ENCODE results near the gene ZFP36.
"Not testable (repeated sequence)": the region's sequence is repeated elsewhere in the genome, so short reads cannot be mapped to it uniquely, and the experiment has no call there.

Gene ZFP36

DNA sequence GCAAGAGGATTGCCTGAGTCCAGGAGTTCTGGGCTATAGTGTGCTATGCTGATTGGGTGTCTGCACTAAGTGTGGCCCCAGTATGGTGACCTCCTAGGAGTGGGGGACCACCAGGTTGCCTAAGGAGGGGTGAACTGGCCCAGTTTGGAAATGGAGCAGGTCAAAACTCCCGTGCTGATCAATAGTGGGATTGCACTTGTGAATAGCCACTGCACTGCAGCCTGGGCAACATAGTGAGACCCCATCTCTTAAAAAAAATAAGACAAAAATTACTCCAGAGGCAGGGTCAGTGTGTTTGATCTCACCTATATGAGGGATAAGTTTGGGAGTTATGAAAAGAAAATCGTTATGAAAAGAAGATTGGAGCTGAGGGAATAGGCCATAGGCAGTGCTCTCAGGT is 37.4 kb upstream of the ZFP36 start:
- no peak for DNase-seq (ENCODE audit: low read depth)
- no peak overlapping the region for H3K4me3 ChIP-seq (replicated peaks; ENCODE audit: low read depth, low read length)
- TF ChIP-seq, protein P1, sequence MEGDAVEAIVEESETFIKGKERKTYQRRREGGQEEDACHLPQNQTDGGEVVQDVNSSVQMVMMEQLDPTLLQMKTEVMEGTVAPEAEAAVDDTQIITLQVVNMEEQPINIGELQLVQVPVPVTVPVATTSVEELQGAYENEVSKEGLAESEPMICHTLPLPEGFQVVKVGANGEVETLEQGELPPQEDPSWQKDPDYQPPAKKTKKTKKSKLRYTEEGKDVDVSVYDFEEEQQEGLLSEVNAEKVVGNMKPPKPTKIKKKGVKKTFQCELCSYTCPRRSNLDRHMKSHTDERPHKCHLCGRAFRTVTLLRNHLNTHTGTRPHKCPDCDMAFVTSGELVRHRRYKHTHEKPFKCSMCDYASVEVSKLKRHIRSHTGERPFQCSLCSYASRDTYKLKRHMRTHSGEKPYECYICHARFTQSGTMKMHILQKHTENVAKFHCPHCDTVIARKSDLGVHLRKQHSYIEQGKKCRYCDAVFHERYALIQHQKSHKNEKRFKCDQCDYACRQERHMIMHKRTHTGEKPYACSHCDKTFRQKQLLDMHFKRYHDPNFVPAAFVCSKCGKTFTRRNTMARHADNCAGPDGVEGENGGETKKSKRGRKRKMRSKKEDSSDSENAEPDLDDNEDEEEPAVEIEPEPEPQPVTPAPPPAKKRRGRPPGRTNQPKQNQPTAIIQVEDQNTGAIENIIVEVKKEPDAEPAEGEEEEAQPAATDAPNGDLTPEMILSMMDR (IDR thresholded peaks at IDR 0.05; ENCODE audit: low read length, missing control alignments) = no peak

DNA sequence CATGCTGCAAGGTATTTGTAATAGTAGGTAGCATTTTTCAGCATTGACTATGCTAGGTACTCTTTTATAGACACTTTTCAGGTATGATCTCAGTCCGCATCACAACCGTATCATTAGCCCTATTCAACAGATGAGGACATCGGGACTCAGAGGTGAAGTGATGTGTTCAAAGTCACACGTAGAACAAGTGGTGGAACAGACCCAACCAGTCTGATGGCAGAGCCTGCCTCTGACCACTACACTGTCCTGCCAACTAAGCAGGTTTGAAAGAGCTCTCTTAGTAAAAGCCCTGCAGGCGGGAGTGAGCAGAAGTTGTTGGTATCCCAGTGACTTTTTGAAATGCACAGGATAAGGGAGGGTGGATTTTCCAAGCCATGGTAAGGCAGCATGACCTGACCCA is 35.9 kb upstream of the ZFP36 start:
- TF ChIP-seq, protein P1 (IDR thresholded peaks at IDR 0.05; ENCODE audit: low read length, missing control alignments) = no peak
- H3K4me3 ChIP-seq (replicated peaks; ENCODE audit: low read depth, low read length) = no peak overlapping the region
- DNase-seq (ENCODE audit: low read depth) = no peak

DNA sequence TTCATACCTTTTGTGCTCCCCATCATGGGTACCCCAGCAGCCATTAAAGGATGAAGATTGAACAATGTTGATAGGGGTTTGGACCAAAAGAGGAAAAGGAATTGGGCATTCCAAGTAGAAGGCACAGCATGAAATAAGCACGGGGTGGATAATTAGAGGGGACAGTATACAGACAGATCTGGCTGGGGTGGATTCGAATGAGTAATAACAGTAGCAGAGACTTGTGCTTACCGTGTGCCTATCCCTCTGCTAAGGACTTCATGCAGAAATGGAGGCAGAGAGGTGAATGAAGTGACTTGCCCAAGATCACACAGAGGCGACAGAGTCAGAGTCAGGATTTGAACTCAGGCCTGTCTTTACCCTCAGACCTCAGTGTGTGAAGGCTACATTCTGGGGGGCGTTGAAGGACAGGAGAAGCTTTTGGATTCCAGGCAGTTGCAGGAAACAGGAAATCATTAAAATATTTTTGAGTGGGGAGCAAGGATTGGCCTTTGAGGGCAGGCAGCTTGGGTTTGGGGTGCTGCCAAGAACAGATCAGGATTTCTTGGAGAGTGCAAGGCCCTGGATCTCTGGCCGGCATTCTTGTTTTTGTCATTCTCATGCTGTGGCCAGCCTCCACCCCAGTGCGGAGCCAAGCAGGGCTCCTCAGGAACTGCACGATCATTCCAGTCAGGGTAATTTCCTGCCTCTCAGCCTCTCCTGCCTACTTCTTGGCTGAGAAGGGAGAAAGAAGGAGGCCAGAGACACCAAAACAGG is 34.4 kb upstream of the ZFP36 start:
- H3K4me3 ChIP-seq (replicated peaks; ENCODE audit: low read depth, low read length) = no peak overlapping the region
- peak; percentile 98 for DNase-seq (ENCODE audit: low read depth)
- TF ChIP-seq, protein P1 (IDR thresholded peaks at IDR 0.05; ENCODE audit: low read length, missing control alignments) = no peak

DNA sequence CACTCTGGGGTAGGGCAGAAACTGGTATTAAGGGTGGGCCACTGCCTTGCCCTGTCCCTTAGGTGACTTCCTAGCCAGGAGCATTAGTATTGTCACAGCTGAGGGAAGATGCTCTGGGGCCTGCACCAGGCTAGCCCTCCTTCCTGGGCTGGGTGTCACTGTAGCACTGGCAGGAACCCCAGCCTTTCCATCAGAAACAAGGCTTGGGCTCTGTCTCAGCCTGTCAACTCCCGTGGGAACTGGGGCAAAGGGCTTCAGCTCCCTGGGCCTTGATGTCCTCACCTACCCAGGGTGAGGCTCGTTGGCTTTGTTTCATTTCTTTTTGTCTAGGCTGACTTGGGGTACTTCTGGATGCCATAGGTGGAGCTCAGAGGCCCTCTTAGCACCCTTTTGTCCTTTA is 33.7 kb upstream of the ZFP36 start:
- no peak overlapping the region for H3K4me3 ChIP-seq (replicated peaks; ENCODE audit: low read depth, low read length)
- TF ChIP-seq, protein P1 (IDR thresholded peaks at IDR 0.05; ENCODE audit: low read length, missing control alignments) = no peak
- peak; percentile 59 for DNase-seq (ENCODE audit: low read depth)

DNA sequence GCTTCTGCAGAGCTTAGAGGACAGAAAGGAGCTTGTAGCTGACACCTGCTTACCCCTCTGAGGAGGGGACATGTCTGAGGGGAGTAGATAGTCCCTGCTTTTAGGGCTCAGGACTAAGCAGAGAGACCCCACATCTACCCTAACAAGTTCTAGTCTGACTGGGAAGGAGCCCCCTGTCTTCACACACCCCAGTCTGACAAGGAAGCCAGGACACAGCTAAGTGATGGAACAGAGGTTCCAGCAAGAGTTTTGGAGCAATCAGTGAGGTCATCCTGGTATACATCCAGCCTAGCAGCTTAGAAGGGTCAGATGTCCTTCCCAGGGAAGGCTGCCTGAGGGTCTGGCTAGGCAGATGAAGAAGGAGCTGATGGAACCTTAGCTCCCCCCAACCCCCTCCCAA is 30.7 kb upstream of the ZFP36 start:
- no peak for DNase-seq (ENCODE audit: low read depth)
- TF ChIP-seq, protein P1 (IDR thresholded peaks at IDR 0.05; ENCODE audit: low read length, missing control alignments) = no peak
- H3K4me3 ChIP-seq (replicated peaks; ENCODE audit: low read depth, low read length) = no peak overlapping the region

DNA sequence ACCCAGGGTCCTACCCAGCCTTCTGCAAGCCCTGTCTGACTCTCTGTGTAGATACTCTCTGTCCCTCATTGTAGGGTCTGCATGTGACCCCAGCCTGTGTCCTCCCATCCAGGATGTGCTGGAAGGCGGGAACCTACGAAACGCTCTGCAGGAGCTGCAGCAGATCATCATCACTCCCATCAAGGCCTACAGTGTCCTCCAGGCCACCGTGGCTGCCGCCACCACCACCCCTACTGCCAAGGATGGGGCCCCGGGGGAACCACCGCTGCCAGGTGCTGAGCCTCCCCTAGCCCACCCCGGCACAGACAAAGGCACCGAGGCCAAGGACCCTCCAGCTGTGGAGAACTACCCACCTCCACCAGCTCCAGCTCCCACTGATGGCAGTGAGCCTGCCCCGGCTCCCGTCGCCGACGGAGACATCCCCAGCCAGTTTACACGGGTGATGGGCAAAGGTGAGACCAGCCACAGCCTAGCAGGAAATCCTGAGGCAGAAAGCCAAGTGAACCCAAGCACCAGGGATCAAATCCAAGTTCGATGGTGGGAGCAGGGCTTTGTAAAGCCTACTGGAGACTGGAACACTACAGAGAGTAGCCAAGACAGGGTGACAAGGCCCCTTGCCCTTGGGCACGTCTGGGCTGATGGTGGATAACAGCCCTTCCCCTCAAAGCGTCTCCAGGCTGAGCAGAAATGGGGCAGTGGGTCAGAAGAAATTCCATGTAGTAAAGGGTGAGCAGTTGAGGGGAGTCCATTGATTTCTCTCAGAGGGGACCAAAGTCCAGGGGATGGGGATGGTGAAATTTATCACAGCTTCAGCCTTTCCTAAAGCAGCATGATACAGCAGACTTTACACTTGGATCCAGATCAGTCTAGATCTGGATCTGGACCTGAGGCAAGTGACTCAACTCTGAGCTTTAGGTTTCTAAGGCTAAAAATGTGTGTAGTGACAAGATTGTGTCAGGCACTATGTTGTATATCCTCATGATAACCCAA is 29.0 kb upstream of the ZFP36 start:
- H3K4me3 ChIP-seq (replicated peaks; ENCODE audit: low read depth, low read length) = no peak overlapping the region
- TF ChIP-seq, protein P1 (IDR thresholded peaks at IDR 0.05; ENCODE audit: low read length, missing control alignments) = no peak
- no peak for DNase-seq (ENCODE audit: low read depth)

DNA sequence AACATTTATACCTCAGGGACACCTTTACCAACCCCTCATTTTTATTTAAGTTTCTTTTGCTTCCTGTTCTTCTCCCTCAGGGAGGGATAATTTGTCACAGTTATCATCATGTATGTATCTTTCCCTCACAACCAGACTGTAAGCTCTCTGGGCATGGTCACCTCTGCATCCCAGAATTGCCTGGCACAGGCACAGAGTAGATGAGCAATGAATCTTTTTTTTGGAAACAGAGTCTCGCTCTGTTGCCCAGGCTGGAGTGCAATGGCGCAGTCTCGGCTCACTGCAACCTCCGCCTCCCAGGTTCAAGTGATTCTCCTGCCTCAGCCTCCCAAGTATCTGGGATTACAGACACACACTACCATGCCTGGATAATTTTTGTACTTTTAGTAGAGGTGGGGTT is 27.3 kb upstream of the ZFP36 start:
- H3K4me3 ChIP-seq (replicated peaks; ENCODE audit: low read depth, low read length); DNase-seq (ENCODE audit: low read depth): not testable (repeated sequence)

Measured in fibroblast of pulmonary artery (primary cell).